MM.1S (cell line): ENCODE results near the gene PTH1R.

Source experiments
- DNase-seq: peaks from one replicate; pipeline ENCODE4 v3.0.0-alpha.2; 2015
- H2AFZ ChIP-seq: fragments of 300-600 bp; sonication (generic); 2 replicates; pipeline ENCODE4 v1.6.0; 2016; ENCODE audit warnings: antibody characterized with exemption, low read length
- H3F3A ChIP-seq: fragments of 300-600 bp; sonication (generic); 2 replicates; pipeline ENCODE4 v1.6.1; 2016; ENCODE audit warnings: mild to moderate bottlenecking, antibody characterized with exemption, low read length, moderate library complexity, mixed read lengths; ENCODE audit not compliant: insufficient read depth
- H3K27ac ChIP-seq: fragments of 300-600 bp; sonication (generic); 2 replicates; pipeline ENCODE4 v1.5.1; 2016; ENCODE audit warnings: mild to moderate bottlenecking, low read length
- H3K27me3 ChIP-seq: fragments of 300-600 bp; sonication (generic); replicated peaks from 2 replicates; pipeline ENCODE4 v1.6.0; 2016; ENCODE audit warnings: low read length; ENCODE audit not compliant: insufficient read depth
- H3K36me3 ChIP-seq: fragments of 300-600 bp; sonication (generic); replicated peaks from 2 replicates; pipeline ENCODE4 v1.6.1; 2016; ENCODE audit warnings: mild to moderate bottlenecking, low read length, mixed read lengths; ENCODE audit not compliant: insufficient read depth
- H3K4me1 ChIP-seq: fragments of 300-600 bp; sonication (generic); 2 replicates; pipeline ENCODE4 v1.6.1; 2016; ENCODE audit warnings: low read length, mixed read lengths
- H3K4me2 ChIP-seq: fragments of 300-600 bp; sonication (generic); 2 replicates; pipeline ENCODE4 v1.6.0; 2016; ENCODE audit warnings: low read depth, low read length
- H3K4me3 ChIP-seq: fragments of 300-600 bp; sonication (generic); 2 replicates; pipeline ENCODE4 v1.5.1; 2016; ENCODE audit warnings: low read length, mixed read lengths
- H3K79me2 ChIP-seq: fragments of 300-600 bp; sonication (generic); 2 replicates; pipeline ENCODE4 v1.6.1; 2016; ENCODE audit warnings: mixed run types, low read length, mixed read lengths
- H3K9ac ChIP-seq: fragments of 300-600 bp; sonication (generic); 2 replicates; pipeline ENCODE4 v1.6.1; 2016; ENCODE audit warnings: low read length, mixed read lengths
- H3K9me2 ChIP-seq: fragments of 300-600 bp; sonication (generic); replicated peaks from 2 replicates; pipeline ENCODE4 v1.6.1; 2016; ENCODE audit warnings: mild to moderate bottlenecking, low read length, mixed read lengths; ENCODE audit not compliant: insufficient read depth
- H3K9me3 ChIP-seq: fragments of 300-600 bp; sonication (generic); replicated peaks from 2 replicates; pipeline ENCODE4 v1.6.1; 2016; ENCODE audit warnings: mild to moderate bottlenecking, low read length, mixed read lengths; ENCODE audit not compliant: insufficient read depth
- H4K20me1 ChIP-seq: fragments of 300-600 bp; sonication (generic); 2 replicates; pipeline ENCODE4 v1.6.1; 2016; ENCODE audit warnings: mild to moderate bottlenecking, low read length, moderate library complexity, mixed read lengths; ENCODE audit not compliant: insufficient read depth
- EZH2 ChIP-seq: fragments of 300-600 bp; sonication (generic); optimal IDR thresholded peaks from 2 replicates; pipeline ENCODE3; 2017; ENCODE audit warnings: low read depth, mild to moderate bottlenecking, antibody characterized with exemption, low read length, mixed read lengths
- EZH2phosphoT487 ChIP-seq: fragments of 300-600 bp; sonication (generic); IDR thresholded peaks from 2 replicates; pipeline ENCODE4 v1.6.1; 2018; ENCODE audit warnings: antibody characterized with exemption, low read length
- TF ChIP-seq, protein P1 (sequence below): fragments of 300-600 bp; sonication (generic); IDR thresholded peaks from 2 replicates; pipeline ENCODE4 v1.5.1; 2016; ENCODE audit warnings: antibody characterized with exemption, low read length, mixed read lengths

The PTH1R gene

GRCh38 chr3:46835054-46835453, 42.5 kb upstream of the PTH1R start:
- no peak overlapping the region for H3K27ac ChIP-seq
- no peak overlapping the region for H2AFZ ChIP-seq
- H3K9ac ChIP-seq = no peak overlapping the region
- H3K36me3 ChIP-seq = no peaks in the 10 kb centered on the region
- DNase-seq = no peak
- no peaks in the 10 kb centered on the region; the same call in 1 of the 2 replicates for H3F3A ChIP-seq
- TF ChIP-seq EZH2 (no peak), EZH2phosphoT487 (no peak)
- TF ChIP-seq, protein P1, sequence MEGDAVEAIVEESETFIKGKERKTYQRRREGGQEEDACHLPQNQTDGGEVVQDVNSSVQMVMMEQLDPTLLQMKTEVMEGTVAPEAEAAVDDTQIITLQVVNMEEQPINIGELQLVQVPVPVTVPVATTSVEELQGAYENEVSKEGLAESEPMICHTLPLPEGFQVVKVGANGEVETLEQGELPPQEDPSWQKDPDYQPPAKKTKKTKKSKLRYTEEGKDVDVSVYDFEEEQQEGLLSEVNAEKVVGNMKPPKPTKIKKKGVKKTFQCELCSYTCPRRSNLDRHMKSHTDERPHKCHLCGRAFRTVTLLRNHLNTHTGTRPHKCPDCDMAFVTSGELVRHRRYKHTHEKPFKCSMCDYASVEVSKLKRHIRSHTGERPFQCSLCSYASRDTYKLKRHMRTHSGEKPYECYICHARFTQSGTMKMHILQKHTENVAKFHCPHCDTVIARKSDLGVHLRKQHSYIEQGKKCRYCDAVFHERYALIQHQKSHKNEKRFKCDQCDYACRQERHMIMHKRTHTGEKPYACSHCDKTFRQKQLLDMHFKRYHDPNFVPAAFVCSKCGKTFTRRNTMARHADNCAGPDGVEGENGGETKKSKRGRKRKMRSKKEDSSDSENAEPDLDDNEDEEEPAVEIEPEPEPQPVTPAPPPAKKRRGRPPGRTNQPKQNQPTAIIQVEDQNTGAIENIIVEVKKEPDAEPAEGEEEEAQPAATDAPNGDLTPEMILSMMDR = no peak
- H3K27me3 ChIP-seq = no peaks in the 10 kb centered on the region
- no peak overlapping the region for H3K4me3 ChIP-seq
- peaks cover 3% of the 10 kb centered on the region for H3K4me1 ChIP-seq
- H3K79me2 ChIP-seq = no peaks in the 10 kb centered on the region
- no peak overlapping the region for H3K4me2 ChIP-seq
- H4K20me1 ChIP-seq = no peaks in the 10 kb centered on the region
- H3K9me2 ChIP-seq = no peaks in the 10 kb centered on the region
- H3K9me3 ChIP-seq = no peaks in the 10 kb centered on the region

DNA sequence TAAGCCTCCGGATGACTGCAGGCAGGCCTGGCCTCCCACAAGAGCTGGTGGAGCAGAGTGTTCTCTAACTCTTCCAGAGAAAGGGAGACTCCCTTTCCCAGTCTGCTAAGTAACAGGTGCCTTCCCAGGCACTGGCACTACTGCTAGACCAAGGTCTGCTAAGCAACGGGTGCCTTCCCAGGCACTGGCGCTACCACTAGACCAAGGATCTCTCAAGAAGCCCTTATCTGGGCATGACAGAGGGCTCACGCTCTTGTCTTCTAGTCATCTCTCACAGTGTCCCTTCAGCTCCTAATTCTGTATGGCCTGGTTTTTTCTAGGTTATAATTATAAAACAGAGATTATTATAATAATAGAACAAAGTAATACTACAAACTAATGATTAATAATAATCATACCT, 42.0 kb upstream of the PTH1R start:
- H3K9me3 ChIP-seq = no peaks in the 10 kb centered on the region

DNA sequence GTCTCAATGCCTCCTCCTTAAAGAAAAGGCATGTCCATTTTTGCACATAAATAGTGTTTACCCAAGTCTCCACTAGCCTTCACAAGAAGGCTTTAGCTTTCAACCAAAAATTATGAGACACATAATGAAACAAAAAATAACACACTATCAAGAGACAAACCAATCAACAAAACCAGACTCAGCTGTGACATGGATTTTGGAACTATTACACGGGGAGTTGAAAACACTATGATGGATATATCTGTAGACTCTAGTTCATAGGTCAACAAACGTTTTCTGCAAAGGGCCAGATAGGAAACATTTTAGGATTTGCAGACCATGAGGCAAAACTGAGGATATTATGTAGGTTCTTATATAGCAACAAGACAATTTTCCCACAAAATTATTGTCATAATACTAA, 39.2 kb upstream of the PTH1R start:
- H3K79me2 ChIP-seq = no peaks in the 10 kb centered on the region
- H3K27me3 ChIP-seq = peaks cover 13% of the 10 kb centered on the region; the same call in 1 of the 2 replicates
- H3K9me3 ChIP-seq = no peaks in the 10 kb centered on the region
- TF ChIP-seq EZH2phosphoT487 (no peak), EZH2 (no peak)
- TF ChIP-seq, protein P1 = no peak
- DNase-seq = no peak
- H4K20me1 ChIP-seq = no peaks in the 10 kb centered on the region
- no peaks in the 10 kb centered on the region for H3F3A ChIP-seq
- H3K27ac ChIP-seq = no peak overlapping the region
- no peak overlapping the region for H3K4me3 ChIP-seq
- no peak overlapping the region for H3K4me2 ChIP-seq
- H2AFZ ChIP-seq = no peak overlapping the region
- no peaks in the 10 kb centered on the region for H3K36me3 ChIP-seq
- H3K9ac ChIP-seq = no peak overlapping the region
- no peaks in the 10 kb centered on the region for H3K9me2 ChIP-seq
- no peaks in the 10 kb centered on the region for H3K4me1 ChIP-seq

More for the DNA sequence above, 42.0 kb upstream of the PTH1R start:
- Histone ChIP-seq H3K27me3 (no peaks in the 10 kb centered on the region), H3F3A (no peaks in the 10 kb centered on the region), H3K4me1 (no peaks in the 10 kb centered on the region), H4K20me1 (no peaks in the 10 kb centered on the region), H3K9ac (no peak overlapping the region), H3K27ac (no peak overlapping the region), H3K79me2 (no peaks in the 10 kb centered on the region), H3K4me2 (no peak overlapping the region), H3K9me2 (no peaks in the 10 kb centered on the region), H2AFZ (no peak overlapping the region), H3K4me3 (no peak overlapping the region), H3K36me3 (no peaks in the 10 kb centered on the region)
- TF ChIP-seq EZH2phosphoT487 = no peak
- TF ChIP-seq, protein P1 = no peak
- TF ChIP-seq EZH2 = no peak
- no peak for DNase-seq
